Measurements from ENCODE around the gene FBXL7.

Gene FBXL7

GRCh38 chr5:15506146-15506545 is 6.2 kb downstream of the FBXL7 start:
- DNase-seq, result no peak

GRCh38 chr5:15506897-15507296 is 6.9 kb downstream of the FBXL7 start:
- no peak for DNase-seq

- no peak for DNase-seq
Observed at GRCh38 chr5:15510092-15510491, 10.1 kb downstream of the FBXL7 start.

- DNase-seq, result no peak
Observed at GRCh38 chr5:15510831-15511230, 10.9 kb downstream of the FBXL7 start.

GRCh38 chr5:15513431-15513830 is 13.5 kb downstream of the FBXL7 start:
- DNase-seq, result no peak

GRCh38 chr5:15513911-15514310 is 13.9 kb downstream of the FBXL7 start:
- DNase-seq, result no peak

GRCh38 chr5:15515229-15515628 is 15.2 kb downstream of the FBXL7 start:
- DNase-seq, result no peak

- no peak for DNase-seq
Observed at GRCh38 chr5:15516486-15516885, 16.5 kb downstream of the FBXL7 start.

GRCh38 chr5:15518786-15519185 is 18.8 kb downstream of the FBXL7 start:
- no peak for DNase-seq

- no peak for DNase-seq
Observed at GRCh38 chr5:15520856-15521255, 20.9 kb downstream of the FBXL7 start.

- DNase-seq, result no peak
Observed at GRCh38 chr5:15521381-15522186, 21.6 kb downstream of the FBXL7 start.

- DNase-seq, result no peak
Observed at GRCh38 chr5:15522187-15522520, 22.2 kb downstream of the FBXL7 start.

- no peak for DNase-seq
Observed at GRCh38 chr5:15524712-15525111, 24.7 kb downstream of the FBXL7 start.

GRCh38 chr5:15525703-15526275 is 25.8 kb downstream of the FBXL7 start:
- no peak for DNase-seq

GRCh38 chr5:15526413-15526812 is 26.4 kb downstream of the FBXL7 start:
- no peak for DNase-seq

GRCh38 chr5:15528476-15528875 is 28.5 kb downstream of the FBXL7 start:
- no peak for DNase-seq

- DNase-seq, result no peak
Observed at GRCh38 chr5:15529013-15529412, 29.0 kb downstream of the FBXL7 start.

GRCh38 chr5:15529821-15530220 is 29.8 kb downstream of the FBXL7 start:
- DNase-seq, result no peak

GRCh38 chr5:15533129-15533893 is 33.3 kb downstream of the FBXL7 start:
- DNase-seq, result no peak

GRCh38 chr5:15535938-15536337 is 36.0 kb downstream of the FBXL7 start:
- DNase-seq, result no peak

GRCh38 chr5:15538516-15538915 is 38.5 kb downstream of the FBXL7 start:
- no peak for DNase-seq

GRCh38 chr5:15539951-15540350 is 40.0 kb downstream of the FBXL7 start:
- no peak for DNase-seq

GRCh38 chr5:15544039-15544438 is 44.1 kb downstream of the FBXL7 start:
- no peak for DNase-seq

- no peak for DNase-seq
Observed at GRCh38 chr5:15545082-15545481, 45.1 kb downstream of the FBXL7 start.

All from stimulated activated CD4-positive, alpha-beta T cell treated with anti-CD3 and anti-CD28 coated beads, Interleukin-1b, Interleukin-23, amount 100 ng/mL, for 48 hours (primary cell).